Thymus (tissue), 11 donors: ENCODE results near the gene LGR5. TPM values are rescaled to one million over a fixed set of nuclear protein-coding genes. Genes with fewer than 3 reads are reported as not detected.
"Not testable (repeated sequence)": the region's sequence is repeated elsewhere in the genome, so short reads cannot be mapped to it uniquely, and the experiment has no call there.

Experiments used
- DNase-seq, 9 donors: peaks; one replicate each; pipeline ENCODE4 v3.0.0-alpha.2; 2013; ENCODE audit warnings: low spot score in 9 of 9, low read depth in 6 of 9, missing footprints in 1 of 9
- H3K27ac ChIP-seq, 2 donors: one replicate each; pipeline ENCODE4 v1.5.1; 2013; ENCODE audit warnings: control low read depth in 1 of 2, low read depth in 1 of 2, low read length in 1 of 2, mild to moderate bottlenecking in 1 of 2, moderate library complexity in 1 of 2
- H3K27me3 ChIP-seq, 2 donors: one replicate each; pipeline ENCODE4 v1.5.1; 2013; ENCODE audit warnings: low read length in 1 of 2; ENCODE audit not compliant: control insufficient read depth in 2 of 2, insufficient read depth in 1 of 2
- H3K36me3 ChIP-seq, 2 donors: one replicate each; pipeline ENCODE4 v1.5.1; 2013; ENCODE audit warnings: low read length in 1 of 2, mild to moderate bottlenecking in 1 of 2, moderate library complexity in 1 of 2; ENCODE audit not compliant: control insufficient read depth in 2 of 2, insufficient read depth in 2 of 2
- H3K4me1 ChIP-seq, 2 donors: one replicate each; pipeline ENCODE4 v1.5.1; 2013; ENCODE audit warnings: low read length in 2 of 2; ENCODE audit not compliant: control insufficient read depth in 2 of 2, insufficient read depth in 2 of 2
- H3K4me3 ChIP-seq, 2 donors: one replicate each; pipeline ENCODE4 v1.5.1; 2013; ENCODE audit warnings: low read length in 2 of 2, control low read depth in 1 of 2, mild to moderate bottlenecking in 1 of 2
- H3K9me3 ChIP-seq, 2 donors: one replicate each; pipeline ENCODE4 v1.5.1; 2013; ENCODE audit warnings: low read length in 1 of 2, mild to moderate bottlenecking in 1 of 2; ENCODE audit not compliant: control insufficient read depth in 2 of 2, insufficient read depth in 1 of 2
- WGBS: extraction: QIAGEN DNeasy Blood & Tissue Kit; methylation state at CpG from one replicate; pipeline ENCODE4 v1.1.7; 2013; 5-methylcytosine and 5-hydroxymethylcytosine counted together
- polyA plus RNA-seq: library from polyadenylated mRNA; stranded (reverse); fragments of 200-250 nt; gene quantifications from one replicate; pipeline ENCODE4 v1.2.3, GENCODE V29; 2013
- total RNA-seq: library from RNA; stranded (reverse); fragments of 120-200 nt; gene quantifications from one replicate; pipeline ENCODE4 v1.2.4, GENCODE V29; 2013
- donor health status: healthy.

The LGR5 gene
- total and polyA plus RNA-seq, 2 donors = 0.27 to 0.42 TPM

DNA sequence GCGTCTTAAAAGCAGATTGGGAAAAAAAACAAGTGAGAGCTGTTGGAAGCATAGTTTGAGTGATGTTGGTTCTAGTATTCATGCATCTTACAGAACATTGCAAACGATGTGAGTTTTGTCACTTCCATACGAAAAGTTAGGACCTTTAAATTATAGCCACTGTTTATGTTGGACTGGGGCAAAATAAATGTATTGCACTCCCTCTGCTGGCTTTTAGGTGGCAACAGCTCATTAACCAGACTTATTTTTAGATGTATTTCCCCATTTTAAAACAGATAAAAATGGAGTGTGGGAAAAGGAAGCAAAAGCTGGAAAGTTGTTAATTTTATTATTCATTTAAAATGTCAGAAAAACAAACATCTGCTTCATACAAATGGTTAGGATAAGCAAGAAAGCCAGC lies 111.9 kb downstream of the LGR5 start:
- WGBS = 31% methylated on average over 3 of the region's 3 CpGs
- DNase-seq = no peak
- Histone ChIP-seq H3K27me3 (no peaks in the 10 kb centered on the region), H3K36me3 (no peaks in the 10 kb centered on the region), H3K27ac (no peak overlapping the region), H3K9me3 (no peaks in the 10 kb centered on the region), H3K4me1 (no peaks in the 10 kb centered on the region), H3K4me3 (no peak overlapping the region)

GRCh38 chr12:71552728-71553501 lies 113.3 kb downstream of the LGR5 start:
- Histone ChIP-seq H3K9me3 (no peaks in the 10 kb centered on the region), H3K27me3 (no peaks in the 10 kb centered on the region), H3K4me1 (no peaks in the 10 kb centered on the region), H3K4me3 (no peak overlapping the region), H3K36me3 (no peaks in the 10 kb centered on the region), H3K27ac (no peak overlapping the region)
- no peak for DNase-seq
- WGBS = 97% methylated on average over 5 of the region's 5 CpGs

DNA sequence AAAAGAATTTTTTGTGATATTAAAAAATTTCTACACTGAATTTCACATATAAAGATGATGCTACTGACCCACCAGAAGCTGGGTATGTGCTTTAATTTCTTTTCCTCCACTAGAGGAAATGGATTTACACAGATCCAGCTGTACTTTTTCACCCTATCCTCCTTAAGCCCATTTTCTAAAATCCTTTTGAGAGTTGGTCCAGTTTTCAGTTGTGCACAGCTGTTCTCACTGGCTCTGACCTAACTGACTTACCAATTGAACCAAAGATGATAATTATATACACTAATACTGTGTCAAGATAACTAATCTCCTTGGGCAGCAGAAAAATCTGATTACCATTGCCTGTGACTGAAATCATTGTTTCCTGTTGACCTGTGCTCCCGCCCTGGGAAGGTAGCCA lies 115.6 kb downstream of the LGR5 start:
- Histone ChIP-seq H3K27ac (no peak overlapping the region), H3K36me3 (no peaks in the 10 kb centered on the region), H3K4me1 (no peaks in the 10 kb centered on the region), H3K4me3 (no peak overlapping the region), H3K27me3 (no peaks in the 10 kb centered on the region), H3K9me3 (no peaks in the 10 kb centered on the region)
- DNase-seq = no peak
- 97% methylated on average over 1 of the region's 1 CpG for WGBS

DNA sequence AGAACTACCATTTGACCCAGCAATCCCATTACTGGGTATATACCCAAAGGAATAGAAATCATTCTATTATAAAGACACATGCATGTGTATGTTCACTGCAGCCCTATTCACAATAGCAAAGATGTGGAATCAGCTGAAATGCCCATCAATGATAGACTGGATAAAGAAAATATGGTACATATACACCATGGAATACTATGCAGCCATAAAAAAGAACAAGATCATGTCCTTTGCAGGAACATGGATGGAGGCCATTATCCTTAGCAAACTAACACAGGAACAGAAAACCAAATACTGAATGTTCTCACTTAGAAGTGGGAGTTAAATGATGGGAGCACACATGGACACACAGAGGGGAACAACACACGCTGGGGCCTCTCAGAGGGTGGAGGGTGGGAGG lies 116.2 kb downstream of the LGR5 start:
- H3K36me3 ChIP-seq, DNase-seq, H3K27me3 ChIP-seq, H3K27ac ChIP-seq, H3K9me3 ChIP-seq, H3K4me1 ChIP-seq, H3K4me3 ChIP-seq: not testable (repeated sequence)
- 95% methylated on average over 1 of the region's 1 CpG for WGBS

GRCh38 chr12:71556448-71556847 lies 116.8 kb downstream of the LGR5 start:
- no peak for DNase-seq
- Histone ChIP-seq H3K36me3 (no peaks in the 10 kb centered on the region), H3K4me1 (no peaks in the 10 kb centered on the region)

GRCh38 chr12:71556875-71557274 lies 117.3 kb downstream of the LGR5 start:
- Histone ChIP-seq H3K4me3 (no peak overlapping the region), H3K9me3 (no peaks in the 10 kb centered on the region), H3K4me1 (no peaks in the 10 kb centered on the region), H3K27ac (no peak overlapping the region), H3K36me3 (no peaks in the 10 kb centered on the region), H3K27me3 (no peaks in the 10 kb centered on the region)
- no peak for DNase-seq
- WGBS = 94% methylated on average over 4 of the region's 4 CpGs

More at GRCh38 chr12:71556448-71556847, 116.8 kb downstream of the LGR5 start:
- Histone ChIP-seq H3K27me3 (no peaks in the 10 kb centered on the region), H3K9me3 (no peaks in the 10 kb centered on the region), H3K4me3 (no peak overlapping the region), H3K27ac (no peak overlapping the region)

- H3K36me3 ChIP-seq = no peaks in the 10 kb centered on the region
- no peak for DNase-seq
- WGBS = 88% methylated on average over 3 of the region's 3 CpGs
- H3K4me3 ChIP-seq = no peak overlapping the region
- H3K4me1 ChIP-seq = no peaks in the 10 kb centered on the region
- H3K9me3 ChIP-seq = no peaks in the 10 kb centered on the region
- H3K27ac ChIP-seq = no peak overlapping the region
- no peaks in the 10 kb centered on the region for H3K27me3 ChIP-seq
Observed at GRCh38 chr12:71558445-71558844, 118.8 kb downstream of the LGR5 start.

DNA sequence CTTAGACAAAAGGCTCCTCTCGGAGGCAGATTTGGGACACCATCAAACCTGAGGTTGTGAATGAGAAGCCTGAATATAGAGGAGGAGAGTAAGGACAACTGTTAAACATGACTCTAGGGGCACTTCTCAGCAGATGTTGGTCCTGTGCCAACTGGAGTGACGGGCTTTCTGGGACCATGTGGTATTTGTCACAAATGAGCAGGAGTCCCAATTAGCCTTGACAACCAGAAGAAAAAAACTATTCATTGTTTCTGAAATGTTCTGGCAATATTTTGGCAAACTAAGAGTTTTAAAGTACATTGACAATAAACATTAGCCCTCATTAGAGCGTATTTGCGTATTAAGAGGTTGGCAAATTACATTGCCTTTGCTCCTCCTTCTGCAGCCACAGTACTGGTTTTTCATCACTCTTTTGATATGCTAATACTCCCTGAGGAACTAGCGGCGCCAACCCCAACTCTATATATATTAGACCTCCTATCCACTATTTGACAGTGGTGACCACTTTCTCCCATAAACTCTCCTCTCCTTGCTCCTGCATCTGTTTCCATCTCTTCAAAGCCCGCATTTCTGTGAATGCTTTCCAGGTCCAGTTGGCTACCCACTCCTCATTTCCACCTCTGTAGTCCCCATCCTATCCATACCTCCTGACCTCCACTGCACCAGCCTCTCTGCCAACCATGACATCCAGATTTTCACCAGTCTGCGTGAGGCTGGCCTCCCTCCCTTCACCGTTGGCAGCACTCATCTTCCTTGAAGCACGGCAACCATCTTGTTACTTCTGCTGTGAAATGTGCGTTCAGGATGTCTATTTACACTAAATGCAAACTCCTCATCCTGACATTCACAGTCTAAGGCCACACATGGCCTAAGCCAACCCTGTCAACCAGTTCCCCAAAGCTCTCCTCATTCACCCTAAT lies 123.3 kb downstream of the LGR5 start:
- Histone ChIP-seq H3K27me3 (no peaks in the 10 kb centered on the region), H3K36me3 (no peaks in the 10 kb centered on the region), H3K4me3 (no peak overlapping the region), H3K27ac (no peak overlapping the region), H3K4me1 (no peaks in the 10 kb centered on the region), H3K9me3 (no peaks in the 10 kb centered on the region)
- WGBS = 84% methylated on average over 11 of the region's 11 CpGs
- no peak for DNase-seq

DNA sequence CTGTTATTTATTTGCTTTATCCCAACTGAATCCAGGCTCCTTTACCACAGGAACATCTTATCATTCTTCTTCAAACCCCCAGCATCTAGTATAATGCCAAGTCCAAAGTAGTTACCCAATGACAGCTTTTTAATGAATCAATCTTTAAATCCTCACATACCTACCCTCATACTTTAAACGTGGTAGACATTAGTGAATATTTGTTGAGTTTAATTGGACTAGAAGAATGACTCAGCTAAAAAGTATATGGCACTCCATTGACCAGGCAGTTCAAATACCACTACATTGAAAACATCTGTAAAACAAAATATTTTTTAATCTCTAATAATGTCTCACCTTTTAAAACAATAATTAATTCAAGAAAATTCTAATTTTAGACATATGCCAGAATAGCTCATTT lies 125.9 kb downstream of the LGR5 start:
- H3K4me1 ChIP-seq = no peaks in the 10 kb centered on the region
- 87% methylated on average over 1 of the region's 1 CpG for WGBS
- H3K27me3 ChIP-seq = no peaks in the 10 kb centered on the region
- DNase-seq = no peak
- no peak overlapping the region for H3K27ac ChIP-seq
- no peaks in the 10 kb centered on the region for H3K36me3 ChIP-seq
- H3K4me3 ChIP-seq = no peak overlapping the region
- H3K9me3 ChIP-seq = no peaks in the 10 kb centered on the region
